ENCODE measurements around the gene GMPR2.

The GMPR2 gene

DNA sequence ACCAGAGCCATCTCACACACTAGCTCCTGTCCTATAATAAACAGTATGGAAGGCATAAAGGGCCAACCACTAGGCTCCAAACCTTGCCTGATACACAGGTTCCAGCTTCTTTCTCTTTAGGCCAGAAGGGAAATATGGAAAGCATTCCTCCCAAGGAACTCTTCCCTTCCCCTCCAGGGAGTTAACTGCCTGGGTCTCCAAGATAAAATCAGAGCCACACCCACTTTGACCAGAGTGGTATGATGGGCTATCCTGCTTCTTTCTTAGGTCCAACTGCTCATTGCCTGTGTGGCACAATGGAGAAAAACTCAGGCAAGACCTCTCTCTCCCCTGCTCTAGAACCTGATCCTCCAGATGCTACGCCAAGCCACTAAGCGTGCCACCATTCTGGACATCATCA lies 25.1 kb upstream of the GMPR2 start:
- no peak for DNase-seq
- TF ChIP-seq, protein P1, sequence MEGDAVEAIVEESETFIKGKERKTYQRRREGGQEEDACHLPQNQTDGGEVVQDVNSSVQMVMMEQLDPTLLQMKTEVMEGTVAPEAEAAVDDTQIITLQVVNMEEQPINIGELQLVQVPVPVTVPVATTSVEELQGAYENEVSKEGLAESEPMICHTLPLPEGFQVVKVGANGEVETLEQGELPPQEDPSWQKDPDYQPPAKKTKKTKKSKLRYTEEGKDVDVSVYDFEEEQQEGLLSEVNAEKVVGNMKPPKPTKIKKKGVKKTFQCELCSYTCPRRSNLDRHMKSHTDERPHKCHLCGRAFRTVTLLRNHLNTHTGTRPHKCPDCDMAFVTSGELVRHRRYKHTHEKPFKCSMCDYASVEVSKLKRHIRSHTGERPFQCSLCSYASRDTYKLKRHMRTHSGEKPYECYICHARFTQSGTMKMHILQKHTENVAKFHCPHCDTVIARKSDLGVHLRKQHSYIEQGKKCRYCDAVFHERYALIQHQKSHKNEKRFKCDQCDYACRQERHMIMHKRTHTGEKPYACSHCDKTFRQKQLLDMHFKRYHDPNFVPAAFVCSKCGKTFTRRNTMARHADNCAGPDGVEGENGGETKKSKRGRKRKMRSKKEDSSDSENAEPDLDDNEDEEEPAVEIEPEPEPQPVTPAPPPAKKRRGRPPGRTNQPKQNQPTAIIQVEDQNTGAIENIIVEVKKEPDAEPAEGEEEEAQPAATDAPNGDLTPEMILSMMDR (IDR thresholded peaks at IDR 0.05; ENCODE audit: borderline replicate concordance, extremely low read depth, low read length, poor library complexity, severe bottlenecking): no peak
- no peak for TF ChIP-seq EZH2 (IDR thresholded peaks at IDR 0.05; ENCODE audit: borderline replicate concordance, low read depth, low read length, severe bottlenecking)
- Histone ChIP-seq H3K9ac (ENCODE audit: low read depth, low read length) (no peak overlapping the region), H3K4me3 (ENCODE audit: low read depth in 1 of 2, low read length in 2 of 2) (no peak overlapping the region), H3K4me1 (ENCODE audit: insufficient read depth, low read length) (peaks cover 14% of the 10 kb centered on the region), H3K27me3 (ENCODE audit: insufficient read depth, low read length, poor library complexity) (no peaks in the 10 kb centered on the region), H2AFZ (ENCODE audit: low read depth, low read length) (no peak overlapping the region), H3K27ac (ENCODE audit: low read length) (no peak overlapping the region), H3K36me3 (ENCODE audit: insufficient read depth, low read length) (peaks cover 78% of the 10 kb centered on the region), H4K20me1 (ENCODE audit: insufficient read depth, low read length) (no peaks in the 10 kb centered on the region), H3K9me3 (ENCODE audit: insufficient read depth, low read length, severe bottlenecking) (peaks cover 3% of the 10 kb centered on the region), H3K79me2 (ENCODE audit: insufficient read depth, low read length) (peaks cover 22% of the 10 kb centered on the region), H3K4me2 (ENCODE audit: insufficient read depth, low read length) (no peak overlapping the region)
- no peak for ATAC-seq (ENCODE audit: insufficient read depth, low read depth)

DNA sequence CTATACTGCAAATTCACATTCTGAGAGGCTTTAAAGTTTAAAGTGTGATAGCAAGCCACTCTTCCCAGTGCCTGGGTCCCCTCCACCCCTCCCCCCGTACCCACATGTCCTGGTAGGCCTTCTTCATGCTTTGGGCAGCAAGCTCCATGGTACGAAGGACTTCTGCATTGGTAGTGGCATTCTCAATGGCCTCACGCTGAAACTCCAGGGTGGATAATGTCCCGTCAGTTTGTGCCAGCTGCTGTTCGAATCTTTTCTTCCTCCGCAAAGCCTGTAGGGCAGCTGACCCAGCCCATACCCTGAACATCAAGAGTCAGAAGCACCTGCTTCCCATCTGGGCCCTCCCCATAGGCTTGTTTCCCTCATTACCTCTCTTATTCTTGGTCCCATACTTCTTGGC lies 21.4 kb upstream of the GMPR2 start:
- H3K9ac ChIP-seq (ENCODE audit: low read depth, low read length): no peak overlapping the region
- H3K4me1 ChIP-seq (ENCODE audit: insufficient read depth, low read length): peaks cover 39% of the 10 kb centered on the region
- H3K4me3 ChIP-seq (ENCODE audit: low read depth in 1 of 2, low read length in 2 of 2): no peak overlapping the region
- H3K27me3 ChIP-seq (ENCODE audit: insufficient read depth, low read length, poor library complexity): no peaks in the 10 kb centered on the region
- no peak overlapping the region for H2AFZ ChIP-seq (ENCODE audit: low read depth, low read length)
- H3K79me2 ChIP-seq (ENCODE audit: insufficient read depth, low read length): peaks cover 43% of the 10 kb centered on the region
- peak overlapping the region; percentile 92 for H3K4me2 ChIP-seq (ENCODE audit: insufficient read depth, low read length)
- DNase-seq (no peak), ATAC-seq (ENCODE audit: insufficient read depth, low read depth) (no peak)
- TF ChIP-seq EZH2 (IDR thresholded peaks at IDR 0.05; ENCODE audit: borderline replicate concordance, low read depth, low read length, severe bottlenecking): no peak
- TF ChIP-seq, protein P1 (IDR thresholded peaks at IDR 0.05; ENCODE audit: borderline replicate concordance, extremely low read depth, low read length, poor library complexity, severe bottlenecking): no peak
- peaks cover 50% of the 10 kb centered on the region for H3K36me3 ChIP-seq (ENCODE audit: insufficient read depth, low read length)
- H3K27ac ChIP-seq (ENCODE audit: low read length): no peak overlapping the region
- H3K9me3 ChIP-seq (ENCODE audit: insufficient read depth, low read length, severe bottlenecking): no peaks in the 10 kb centered on the region
- H4K20me1 ChIP-seq (ENCODE audit: insufficient read depth, low read length): no peaks in the 10 kb centered on the region

DNA sequence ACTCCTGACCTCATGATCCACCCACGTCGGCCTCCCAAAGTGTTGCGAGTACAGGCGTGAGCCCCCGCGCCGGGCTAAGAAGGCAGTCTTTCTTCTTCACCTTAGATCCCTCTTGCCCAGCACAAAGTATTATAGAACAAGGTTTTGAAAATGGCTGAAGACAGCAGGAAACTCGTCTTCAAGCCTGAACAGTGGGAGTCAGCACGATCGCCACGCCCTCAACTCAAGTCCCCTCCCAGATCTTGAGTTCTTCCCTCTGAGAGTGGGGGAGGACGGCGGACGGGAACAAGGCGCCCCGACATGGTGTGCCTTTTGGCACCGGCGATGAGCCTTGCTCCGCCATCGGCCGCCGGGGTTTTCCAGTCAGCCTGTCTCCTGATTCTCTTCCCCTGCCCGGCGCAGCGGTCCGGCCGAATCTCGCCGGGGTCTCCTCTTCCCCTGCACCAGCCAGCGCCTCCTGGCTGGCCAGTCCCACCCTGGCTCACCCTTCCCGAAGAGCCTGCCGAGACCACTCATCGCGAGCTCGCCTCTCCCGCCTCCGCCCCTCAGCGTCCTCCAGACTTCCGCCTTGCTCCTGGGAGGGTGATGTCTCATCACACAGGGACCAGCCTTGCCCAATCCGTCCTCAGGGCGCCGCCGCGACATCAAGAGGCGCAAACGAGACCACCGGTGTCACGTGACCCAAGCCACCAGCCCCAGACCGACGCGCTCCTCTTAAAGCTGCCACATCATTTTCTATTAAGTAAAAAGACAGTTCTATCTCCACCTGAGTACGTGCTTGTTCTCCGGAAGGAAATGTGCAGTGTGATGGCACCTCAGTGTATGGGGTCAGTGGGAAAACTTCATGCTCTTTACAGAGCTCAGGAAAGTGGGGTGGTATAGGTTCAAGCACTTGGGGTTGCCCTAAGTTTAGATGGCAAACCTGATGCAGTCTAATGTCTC lies 19.5 kb upstream of the GMPR2 start, which contains the start of gene CHMP4A:
Gene CHMP4A (minus strand): TSS at position 565 of the 942 bp plus-strand sequence. CDS start 49 bp downstream, at position 516.
- H3K4me3 ChIP-seq (ENCODE audit: low read depth in 1 of 2, low read length in 2 of 2): peak within 1 kb of the TSS; percentile 61 to 89
- H3K4me1 ChIP-seq (ENCODE audit: insufficient read depth, low read length): peaks cover 47% of the 10 kb centered on the region
- no peaks in the 10 kb centered on the region for H3K9me3 ChIP-seq (ENCODE audit: insufficient read depth, low read length, severe bottlenecking)
- H3K36me3 ChIP-seq (ENCODE audit: insufficient read depth, low read length): peaks cover 40% of the 10 kb centered on the region
- H3K27ac ChIP-seq (ENCODE audit: low read length): peak within 1 kb of the TSS; percentile 88
- no peaks in the 10 kb centered on the region for H4K20me1 ChIP-seq (ENCODE audit: insufficient read depth, low read length)
- no peaks in the 10 kb centered on the region for H3K27me3 ChIP-seq (ENCODE audit: insufficient read depth, low read length, poor library complexity)
- H3K9ac ChIP-seq (ENCODE audit: low read depth, low read length): peak within 1 kb of the TSS; percentile 84
- peak within 1 kb of the TSS; percentile 90 for H2AFZ ChIP-seq (ENCODE audit: low read depth, low read length)
- peak; percentile 84 for ATAC-seq (ENCODE audit: insufficient read depth, low read depth)
- peak; percentile 98 for DNase-seq
- peaks cover 46% of the 10 kb centered on the region for H3K79me2 ChIP-seq (ENCODE audit: insufficient read depth, low read length)
- TF ChIP-seq, protein P1 (IDR thresholded peaks at IDR 0.05; ENCODE audit: borderline replicate concordance, extremely low read depth, low read length, poor library complexity, severe bottlenecking): peak; percentile 17
- no peak for TF ChIP-seq EZH2 (IDR thresholded peaks at IDR 0.05; ENCODE audit: borderline replicate concordance, low read depth, low read length, severe bottlenecking)
- peak within 1 kb of the TSS; percentile 92 for H3K4me2 ChIP-seq (ENCODE audit: insufficient read depth, low read length)
